ENCODE measurements around the gene FUCA1.

GRCh38 chr1:23845163-23845562 is 22.9 kb downstream of the FUCA1 start:
- no peak for TF ChIP-seq CTCF (IDR thresholded peaks at IDR 0.05; ENCODE audit: control extremely low read depth in 1 of 3, insufficient read depth in 1 of 3, low read depth in 1 of 3, low read length in 3 of 3)
- no peak for TF ChIP-seq POLR2A (IDR thresholded peaks at IDR 0.05; ENCODE audit: control extremely low read depth in 1 of 2, low read depth in 2 of 2, low read length in 2 of 2)
- TF ChIP-seq CEBPB (IDR thresholded peaks at IDR 0.05; ENCODE audit: low read depth, low read length): no peak
- no peak for TF ChIP-seq BRCA1 (IDR thresholded peaks at IDR 0.05; ENCODE audit: low read depth, low read length)

Measured in H1 (cell line).